H1 (cell line): ENCODE results near the gene MYH7. TPM values are rescaled to one million over a fixed set of nuclear protein-coding genes. Genes with fewer than 3 reads are reported as not detected.

Experiments
- ASH2L ChIP-seq: fragments of 200-600, 300-600 bp; sonication (generic); IDR thresholded peaks from one replicate; pipeline ENCODE4 v1.7.1; 2017; ENCODE audit warnings: low read length
- RFX5 ChIP-seq: IDR thresholded peaks from 2 replicates; pipeline ENCODE4 v1.6.1; 2011; ENCODE audit warnings: low read depth, low read length, improper control_type of control experiment, borderline replicate concordance
- RNF2 ChIP-seq: fragments of 200-900, 300-1000 bp; sonication (generic); IDR thresholded peaks from 2 replicates; pipeline ENCODE4 v1.7.1; 2016; ENCODE audit warnings: borderline replicate concordance, low read depth, mild to moderate bottlenecking, antibody characterized with exemption, low read length; ENCODE audit not compliant: poor library complexity, severe bottlenecking; ENCODE audit errors: missing control alignments
- TAF7 ChIP-seq: optimal IDR thresholded peaks from 2 replicates; pipeline ENCODE3; 2011; ENCODE audit warnings: low read depth, mild to moderate bottlenecking, inconsistent platforms, low read length, moderate library complexity, borderline replicate concordance
- TCF12 ChIP-seq: IDR thresholded peaks from 2 replicates; pipeline ENCODE4 v1.6.1; 2011; ENCODE audit warnings: low read depth, mild to moderate bottlenecking, low read length
- YY1 ChIP-seq: IDR thresholded peaks from 2 replicates; pipeline ENCODE4 v1.6.1; 2011; ENCODE audit warnings: low read depth, mild to moderate bottlenecking, low read length
- polyA plus RNA-seq, 7 experiments: library from polyadenylated mRNA; depleted of rRNA in 3 of 7; stranded (reverse) in 5 of 7; unstranded in 2 of 7; fragments of >200 nt in 5 of 7; fragments of 200-250 nt in 2 of 7; gene quantifications; 1 replicate in 5 of 7; 2 replicates in 1 of 7; 4 replicates in 1 of 7; pipeline versions ENCODE4 v1.2.1 to v1.2.3, GENCODE V29; 2011 to 2013; ENCODE audit warnings: missing spikeins in 2 of 7, mixed read lengths in 2 of 7
- total RNA-seq: library from RNA; stranded (reverse); fragmentation: NEBNext Ultra II Directional; extraction: Animal tissue kit (Norgen Biotek cat#: 25700); gene quantifications from 2 replicates; pipeline ENCODE4 v1.2.1, GENCODE V29; 2021

Gene MYH7
- total and polyA plus RNA-seq, 2 of the 8 experiments (the other 6 are each of a cell fraction or from before 2014, with no cell fraction given) = not detected

GRCh38 chr14:23380197-23380914 is 55.1 kb downstream of the MYH7 start (continued):
- TF ChIP-seq RNF2 (no peak), RFX5 (no peak), YY1 (no peak), ASH2L (no peak), TCF12 (no peak), TAF7 (no peak)
